TTC549 (cell line): ENCODE data around the gene RASGRF1.

Source experiments
- FAIRE-seq: peaks from 2 replicates; lab custom pipeline; 2012; peaks lifted over from hg19 to GRCh38; lab: Jason Lieb, UNC

Gene RASGRF1

DNA sequence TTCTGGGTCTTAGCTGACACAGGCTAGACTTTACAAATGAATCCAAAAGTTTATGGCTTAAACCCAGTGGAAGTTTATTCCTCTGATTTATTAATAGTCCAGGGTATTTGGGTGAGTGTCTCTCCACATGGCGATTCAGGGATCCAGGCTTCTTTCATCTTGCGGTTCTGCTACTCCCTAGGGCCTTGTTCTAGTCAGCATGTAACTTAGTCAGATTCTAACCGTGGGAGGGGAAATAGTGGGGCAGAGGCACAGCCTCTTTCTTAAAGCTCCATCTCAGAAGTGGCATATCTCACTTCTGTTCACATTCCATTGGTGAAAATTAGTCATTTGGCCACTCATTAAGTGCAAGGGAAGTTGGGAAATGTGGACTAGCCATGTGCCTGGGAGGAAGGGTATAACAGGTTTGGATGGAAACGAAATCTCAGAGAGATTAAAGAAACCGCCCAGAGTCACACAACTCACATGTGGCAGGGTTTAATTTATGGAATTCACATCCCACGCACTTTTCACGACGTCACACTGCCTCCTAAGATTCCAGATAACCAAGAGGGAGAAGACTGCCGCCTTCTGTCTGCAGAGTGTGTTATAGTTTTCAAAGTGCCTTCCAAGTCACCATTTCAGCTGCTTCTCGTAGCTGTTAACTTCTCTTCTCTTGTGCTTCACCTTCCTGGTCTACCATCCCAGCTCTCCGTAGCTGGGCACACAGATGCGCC is 11.4 kb upstream of the RASGRF1 start:
- no peak for FAIRE-seq

DNA sequence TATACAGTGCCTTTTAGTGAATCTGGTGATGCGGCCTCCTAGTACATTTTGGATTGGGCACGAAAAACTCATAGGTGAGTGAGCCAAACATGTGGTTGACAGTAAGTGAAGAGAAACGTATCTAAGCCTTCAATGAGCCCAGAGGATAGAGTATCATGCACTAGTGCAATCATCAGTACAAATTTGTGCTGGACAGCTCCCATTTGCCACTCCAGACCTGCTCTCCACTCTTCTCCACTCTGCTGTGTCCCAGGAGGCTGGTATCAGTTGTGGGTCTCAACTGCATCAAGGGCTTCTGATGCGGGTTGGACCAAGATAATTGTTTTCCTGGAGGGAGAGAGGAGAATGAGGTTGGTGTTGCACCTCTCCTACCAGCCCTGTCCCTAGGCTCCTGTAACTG is 9.1 kb upstream of the RASGRF1 start:
- FAIRE-seq: no peak

DNA sequence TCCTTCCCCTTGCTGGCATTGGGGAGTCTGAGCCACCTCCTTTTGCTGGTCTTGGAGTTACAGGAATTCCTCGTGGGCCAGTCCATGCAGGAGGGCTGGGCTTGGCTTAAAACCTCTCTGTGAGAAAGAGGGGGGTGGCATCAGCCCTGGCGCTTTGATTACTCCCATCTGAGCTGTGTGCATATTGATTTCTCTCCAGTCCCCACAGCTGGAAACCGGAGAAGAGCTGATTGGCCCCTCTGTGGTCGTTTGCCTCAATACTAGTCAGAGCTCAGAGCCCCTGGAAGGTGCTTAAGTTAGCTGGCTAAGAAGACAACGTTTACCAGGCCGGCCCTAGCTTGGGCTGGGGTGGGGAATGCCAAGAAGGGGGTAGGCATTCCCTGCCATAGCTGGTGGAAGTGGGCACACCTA is 4.0 kb upstream of the RASGRF1 start:
- no peak for FAIRE-seq

DNA sequence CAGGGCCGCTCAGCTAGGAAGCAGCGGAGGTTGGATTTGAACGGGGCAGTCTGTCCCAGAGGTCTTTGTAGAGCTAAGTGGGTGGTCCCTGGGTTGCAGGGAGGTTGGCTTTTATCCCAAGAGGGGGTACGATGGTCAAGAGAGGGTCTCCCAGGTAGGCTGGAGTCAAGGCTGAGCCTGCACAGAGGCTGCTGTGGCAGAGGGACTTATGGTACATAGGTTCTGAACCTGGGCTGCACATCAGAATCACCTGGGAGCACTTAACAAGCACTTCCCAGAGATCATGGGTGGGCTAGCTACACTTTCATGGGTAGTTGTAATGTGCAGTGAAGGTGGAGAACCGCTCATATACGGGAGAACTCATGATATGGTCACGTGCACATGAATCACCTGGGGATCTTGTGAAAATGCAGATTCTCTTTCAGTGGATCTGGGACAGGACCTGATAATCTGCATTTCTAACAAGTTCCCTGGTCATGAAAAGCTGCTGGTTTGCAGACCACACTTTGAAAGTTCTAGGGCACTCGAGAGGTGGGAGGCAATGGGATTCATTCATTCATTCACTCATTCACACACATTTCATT is 2.9 kb upstream of the RASGRF1 start:
- FAIRE-seq: no peak

DNA sequence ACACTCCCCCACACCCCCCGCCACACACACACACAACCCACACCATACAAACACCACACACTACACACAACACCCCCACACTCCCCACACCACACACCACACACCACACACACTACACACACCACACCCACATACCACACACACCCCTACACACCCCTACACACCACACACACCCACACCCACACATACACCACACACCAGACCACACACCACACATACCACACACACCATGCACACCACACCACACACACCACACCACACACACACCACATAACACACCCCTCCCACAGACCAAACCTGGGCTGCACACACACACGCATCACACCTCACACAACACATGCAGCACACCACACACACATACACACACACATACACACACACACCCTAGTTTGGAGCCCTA is 1.8 kb upstream of the RASGRF1 start:
- no peak for FAIRE-seq

DNA sequence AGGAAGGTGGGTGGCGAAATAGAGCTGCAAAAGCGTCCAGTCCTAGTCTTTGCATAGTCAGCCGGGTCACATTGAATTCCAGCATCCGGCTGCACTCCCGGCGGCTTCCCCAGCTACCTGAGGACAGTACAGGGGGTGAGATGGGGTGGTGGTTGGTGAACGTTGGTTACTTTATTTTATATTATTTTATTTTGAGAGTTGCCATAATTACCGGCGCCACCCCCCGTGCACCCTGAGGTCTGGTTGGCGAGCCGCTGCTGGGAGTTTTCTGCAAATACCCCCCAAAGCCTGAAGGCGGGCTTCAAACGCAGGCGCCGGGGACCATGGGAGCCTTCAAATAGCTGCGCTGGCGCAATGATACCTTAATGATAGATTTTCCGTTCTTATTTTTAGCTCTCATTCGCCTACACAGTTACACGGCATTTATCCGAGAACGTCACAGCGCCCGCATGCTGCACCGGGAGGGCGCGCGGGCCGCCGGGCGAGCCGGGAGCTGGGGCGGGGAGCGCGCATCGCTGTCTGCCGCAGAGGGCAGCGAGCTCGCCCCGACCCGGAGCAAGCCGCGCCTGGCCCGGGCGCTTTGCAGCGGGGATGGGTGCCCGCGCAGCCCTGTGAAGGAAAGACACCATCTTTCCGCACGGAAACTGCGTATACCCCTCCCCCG is 756 bp upstream of the RASGRF1 start:
- FAIRE-seq: no peak

DNA sequence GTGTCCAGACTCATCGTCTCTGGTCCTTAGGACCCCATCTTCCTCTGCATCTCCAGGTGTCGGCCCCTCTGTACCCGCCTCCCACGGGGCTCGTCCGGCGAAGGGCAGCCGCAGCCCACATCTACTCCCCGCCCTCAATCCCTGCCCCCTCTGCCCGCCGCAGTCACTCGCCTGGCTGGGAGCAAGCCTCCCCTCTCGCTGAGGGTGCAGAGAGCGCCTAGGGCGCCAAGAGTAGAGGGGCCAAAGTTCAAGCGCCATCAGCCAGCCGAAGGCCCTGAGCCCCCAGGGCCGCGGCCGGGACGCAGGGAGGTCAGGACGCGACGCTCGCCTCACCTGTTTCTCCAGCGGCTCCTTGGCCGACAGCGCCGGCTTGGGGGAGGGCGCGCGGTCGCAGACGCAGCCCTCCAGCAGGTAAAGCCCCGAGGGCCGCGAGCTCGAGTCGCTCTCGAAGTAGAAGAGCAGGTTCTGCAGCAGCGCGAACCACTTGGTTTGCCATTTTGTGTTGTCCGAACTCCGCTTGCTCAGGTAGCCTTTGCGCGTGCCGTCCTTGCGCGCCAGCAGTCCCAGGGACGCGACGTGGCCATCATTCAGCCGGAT is 592 bp downstream of the RASGRF1 start:
- no peak for FAIRE-seq

DNA sequence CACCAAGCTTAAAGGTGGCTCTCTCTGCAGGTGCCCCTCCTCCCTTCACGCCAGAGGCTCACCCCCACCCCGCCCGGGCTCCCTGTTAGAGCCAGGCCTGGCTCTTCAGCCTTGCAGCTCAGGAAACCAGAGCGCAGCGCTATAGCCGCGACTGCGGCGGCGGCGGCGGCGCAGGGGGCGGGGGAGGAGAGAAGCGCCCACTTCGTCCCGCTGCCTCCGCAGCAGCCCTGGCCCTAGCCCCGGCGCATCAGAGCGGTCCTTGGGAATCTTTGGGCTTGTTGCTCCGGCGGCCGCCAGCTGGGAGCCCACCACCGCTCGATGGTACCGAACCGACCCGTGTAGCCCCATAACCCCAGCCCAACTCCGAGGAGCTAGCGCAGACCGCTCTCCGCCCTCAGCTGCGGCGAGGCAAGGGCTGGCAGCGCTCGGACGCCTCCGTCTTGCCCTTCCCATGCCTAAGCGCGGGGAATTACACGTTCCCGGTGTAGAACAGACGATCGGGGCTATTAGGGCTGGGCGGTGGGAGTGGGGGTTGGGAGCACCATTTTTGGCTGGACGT is 1.2 kb downstream of the RASGRF1 start:
- no peak for FAIRE-seq

DNA sequence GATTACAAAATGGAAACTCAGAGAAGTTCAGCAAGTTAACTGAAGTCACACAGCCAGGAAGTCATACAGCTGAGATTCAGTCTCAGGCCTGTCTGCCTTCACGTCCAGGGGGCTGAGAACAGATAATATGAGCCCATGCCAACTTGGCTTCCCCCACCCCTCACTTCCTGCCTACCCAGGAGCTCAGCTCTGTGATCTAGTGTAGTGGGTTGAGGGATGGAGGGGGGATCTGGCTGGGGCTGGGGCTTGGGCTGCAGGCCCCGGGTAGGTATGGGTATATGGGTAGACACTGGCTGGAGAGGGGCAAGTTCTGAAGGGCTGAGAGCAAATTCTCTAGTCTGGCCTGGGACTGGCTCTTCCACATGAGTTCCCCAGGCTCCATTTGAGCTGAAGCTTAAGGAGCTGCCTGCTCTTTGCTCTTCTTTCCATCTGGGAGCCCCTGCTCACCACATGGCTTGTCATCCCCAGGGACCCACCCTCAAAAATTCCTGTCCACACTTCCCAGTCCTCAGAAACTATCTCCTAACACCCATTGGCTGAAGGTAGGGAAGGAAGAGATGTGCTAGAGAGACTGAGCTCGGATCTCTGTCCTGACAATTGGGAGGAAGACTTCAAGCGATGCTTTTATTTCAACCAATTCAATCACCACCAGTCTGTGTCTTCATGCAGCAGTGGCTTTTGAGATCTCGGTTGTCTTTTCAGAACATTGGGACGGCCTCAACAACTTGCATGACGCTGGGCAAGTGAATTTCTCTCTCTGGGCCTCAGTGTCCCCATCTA is 2.0 kb downstream of the RASGRF1 start:
- FAIRE-seq: no peak

DNA sequence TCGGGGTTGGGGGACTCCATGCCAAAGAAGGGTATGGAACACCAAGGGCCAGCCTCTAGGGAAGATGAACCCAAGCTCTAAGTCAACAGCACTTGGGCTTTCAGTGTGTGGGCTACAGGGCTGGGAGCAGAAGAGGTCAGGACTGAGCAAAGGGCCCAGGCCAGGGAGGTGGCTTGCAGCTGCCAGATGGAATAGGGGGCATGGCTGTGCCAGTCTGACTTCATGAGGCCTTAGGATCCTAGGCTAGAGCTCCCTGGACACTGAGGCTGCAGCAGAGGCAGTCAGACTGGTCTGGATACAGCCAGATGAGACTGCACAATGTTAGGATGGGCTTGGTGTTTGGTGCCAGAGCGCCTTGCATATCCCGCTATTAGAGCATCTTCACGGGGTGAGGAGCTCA is 3.8 kb downstream of the RASGRF1 start:
- FAIRE-seq: no peak

DNA sequence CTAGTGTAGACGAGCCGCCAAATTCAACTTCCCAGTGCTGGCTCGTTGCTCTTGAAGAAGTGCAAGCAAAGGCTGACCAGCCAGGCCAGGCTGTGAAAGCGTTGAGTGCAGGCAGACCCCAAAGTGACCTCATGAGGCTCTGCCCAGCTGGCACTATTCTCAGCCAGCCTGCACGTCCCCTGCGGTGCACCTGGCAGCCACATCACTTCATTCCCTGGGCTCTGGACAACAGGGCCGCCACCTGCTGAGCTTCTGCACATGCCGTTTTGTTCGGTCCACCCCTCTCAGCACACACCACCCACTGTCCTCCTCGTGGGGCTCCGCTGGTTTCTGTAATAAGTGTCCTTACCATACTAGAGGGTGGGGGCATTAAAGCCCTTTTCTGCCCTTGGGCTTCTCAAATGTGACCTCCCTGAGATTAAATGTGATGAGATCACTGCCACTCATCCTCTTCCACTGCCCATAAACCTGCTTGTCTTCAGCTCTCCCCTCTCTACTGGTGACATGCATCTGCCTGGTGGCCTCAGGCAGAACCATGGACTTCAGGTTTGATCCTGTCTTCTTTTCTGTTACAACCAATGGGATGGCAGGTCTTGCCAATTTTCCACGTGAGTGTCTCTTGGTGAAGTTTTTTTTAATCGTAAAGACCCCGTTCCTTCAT is 6.1 kb downstream of the RASGRF1 start:
- no peak for FAIRE-seq

DNA sequence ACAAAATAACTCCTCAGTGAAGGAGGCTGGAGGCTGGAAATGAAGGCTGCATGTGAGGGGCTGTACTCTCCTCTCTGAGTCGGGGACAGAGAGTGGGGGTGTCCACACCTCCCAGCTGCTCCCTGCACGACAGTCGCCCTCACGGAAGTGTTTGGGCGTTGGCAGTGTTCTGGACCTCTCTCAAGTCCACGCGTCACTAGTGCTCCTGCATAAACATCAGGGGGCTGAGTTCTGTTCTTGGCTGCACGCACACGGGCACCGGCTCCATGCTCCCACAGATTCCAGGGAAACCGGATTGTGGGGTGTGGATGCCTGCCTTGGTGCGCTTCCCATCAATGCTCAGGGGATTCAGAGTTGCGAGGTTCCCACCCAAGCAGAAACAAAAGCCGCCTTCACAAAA is 7.4 kb downstream of the RASGRF1 start:
- no peak for FAIRE-seq

DNA sequence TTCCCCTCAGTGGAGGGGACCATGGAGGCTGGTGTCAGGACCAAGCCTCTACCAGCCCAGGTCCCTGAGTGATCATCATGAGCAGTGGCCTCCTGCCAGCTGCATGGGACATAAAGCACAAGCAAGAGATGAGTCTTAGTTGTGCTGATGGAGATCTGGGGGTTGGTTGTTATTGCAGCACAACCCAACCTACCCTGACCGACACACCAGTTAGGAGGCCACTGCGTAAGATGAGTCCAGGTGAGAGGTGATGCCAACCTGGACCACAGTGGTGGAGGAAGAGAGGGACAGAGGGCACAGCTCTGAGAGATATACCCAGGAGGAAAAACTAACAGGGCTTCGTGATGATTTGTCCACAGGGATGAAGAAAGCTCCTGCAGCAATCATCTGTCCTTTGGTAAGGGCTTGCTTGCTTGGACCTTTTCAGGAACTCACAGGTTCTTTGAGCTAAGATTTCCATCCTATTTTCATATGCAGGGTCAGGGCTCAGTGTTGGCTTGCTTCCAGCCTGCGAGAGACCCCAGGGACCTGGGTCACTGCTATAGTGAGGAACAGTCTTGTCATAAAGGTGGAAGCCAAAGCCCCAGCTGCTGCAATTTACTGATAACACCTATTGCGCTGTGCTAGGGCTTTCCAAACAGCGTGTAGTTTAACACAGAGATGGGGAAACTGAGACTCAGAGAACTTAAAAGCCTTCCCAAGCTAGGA is 8.1 kb downstream of the RASGRF1 start:
- no peak for FAIRE-seq

DNA sequence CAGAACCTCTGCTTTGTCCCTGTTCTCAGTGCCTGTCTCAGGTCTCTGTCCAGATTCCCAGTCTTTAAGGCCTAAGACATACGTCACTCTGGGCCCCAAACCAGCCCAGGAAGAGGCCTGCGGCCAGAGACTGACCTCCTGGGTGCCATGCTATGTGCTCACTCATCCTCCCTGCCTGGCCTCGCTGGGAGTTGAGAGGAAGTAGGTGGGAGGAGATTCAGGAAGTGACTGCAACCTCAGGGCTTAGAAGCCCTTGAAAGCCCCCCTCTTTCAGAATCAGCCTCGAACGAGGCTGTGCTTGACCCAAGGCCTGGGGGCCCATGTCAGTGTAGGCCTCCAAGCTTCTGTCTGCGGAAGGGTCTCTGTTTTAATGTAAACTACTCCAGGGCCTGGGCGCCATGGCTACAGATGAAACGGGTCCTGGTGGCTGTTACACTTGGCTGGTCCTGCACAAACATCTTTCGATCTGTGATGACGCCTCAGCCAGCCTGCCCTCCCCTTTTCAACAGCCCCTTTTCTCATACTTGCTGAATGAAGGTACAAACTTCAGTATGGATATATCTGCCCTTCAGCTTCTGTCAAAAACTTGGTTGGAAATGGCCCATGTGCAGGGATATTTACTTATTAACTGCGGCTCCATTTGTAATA is 11.7 kb downstream of the RASGRF1 start:
- FAIRE-seq: no peak

DNA sequence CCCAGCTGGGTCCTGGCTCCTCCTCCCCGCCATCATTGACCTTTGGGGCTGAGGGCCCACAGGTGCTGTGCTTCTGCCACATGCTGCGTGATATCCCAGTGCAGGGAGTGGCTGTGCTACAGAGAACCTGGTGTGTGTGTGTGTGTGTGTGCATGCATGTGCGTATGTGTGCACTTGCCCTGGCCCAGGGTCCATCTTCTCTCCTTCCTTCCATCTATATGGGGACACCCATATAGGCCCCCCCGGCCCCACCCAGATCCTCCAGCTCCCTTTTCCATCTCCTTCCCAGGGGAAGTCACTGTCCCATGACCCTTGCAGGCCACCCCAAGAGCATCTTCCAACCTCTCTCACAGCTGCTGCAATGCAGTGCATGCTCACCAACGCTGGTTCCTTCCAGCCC is 12.6 kb downstream of the RASGRF1 start:
- FAIRE-seq: no peak

DNA sequence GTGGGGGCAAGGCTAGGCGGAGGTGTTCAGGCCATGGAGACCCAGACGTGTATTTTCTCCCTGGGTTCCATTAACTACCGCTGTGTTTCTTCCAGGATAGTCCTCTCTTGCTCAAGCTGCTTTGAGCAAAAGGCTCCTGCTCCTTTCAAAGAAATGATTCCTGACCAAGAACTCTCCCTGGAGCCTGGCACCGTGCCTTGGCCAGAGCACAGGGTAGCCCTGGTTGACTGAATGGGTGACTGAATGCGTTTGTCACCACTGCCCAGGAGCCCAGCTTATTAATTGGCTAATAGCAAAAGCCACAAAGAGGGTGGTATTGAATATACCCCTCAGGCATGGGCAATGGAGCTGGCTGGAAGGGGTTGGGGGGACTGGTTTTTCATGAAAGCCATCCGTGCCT is 13.9 kb downstream of the RASGRF1 start:
- FAIRE-seq: no peak

DNA sequence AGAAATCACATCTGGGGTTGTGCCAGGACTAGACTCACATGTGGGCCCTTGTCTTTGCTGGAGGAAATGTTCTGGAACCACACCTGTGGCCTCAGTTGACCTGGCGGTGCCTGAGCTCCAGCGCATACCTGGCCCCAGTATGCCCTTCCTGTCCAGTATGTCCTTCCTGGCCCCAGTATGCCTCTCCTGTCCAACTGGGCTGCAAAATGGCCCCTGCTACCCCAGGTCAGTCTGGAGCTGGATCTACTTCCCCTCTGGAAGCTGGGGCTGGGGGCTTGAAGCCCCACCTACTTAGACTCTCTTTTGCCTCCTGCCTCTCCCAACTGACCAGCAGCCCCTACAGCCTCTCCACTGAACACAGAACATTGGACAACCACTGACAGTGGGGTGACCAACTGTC is 15.3 kb downstream of the RASGRF1 start:
- FAIRE-seq: no peak

DNA sequence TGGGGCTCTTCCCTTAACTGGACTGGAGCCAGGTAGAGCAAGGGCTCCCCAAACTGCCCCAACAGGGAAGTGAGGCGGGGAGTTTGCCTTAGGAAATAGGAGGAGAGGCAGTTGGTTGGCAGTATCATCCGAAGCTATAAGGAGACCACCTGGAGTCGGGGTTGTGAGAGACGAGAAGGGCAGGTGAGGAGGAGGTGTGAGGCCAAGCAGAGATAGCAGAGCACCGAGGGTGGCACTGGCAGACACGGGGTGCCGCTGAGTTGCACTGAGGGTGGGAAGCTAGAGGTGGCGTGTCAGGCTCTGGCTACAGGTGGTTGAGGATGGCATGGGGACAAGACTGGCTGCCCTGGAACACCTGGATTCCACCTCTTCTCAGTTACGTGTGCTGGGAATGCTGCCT is 17.2 kb downstream of the RASGRF1 start:
- FAIRE-seq: no peak

DNA sequence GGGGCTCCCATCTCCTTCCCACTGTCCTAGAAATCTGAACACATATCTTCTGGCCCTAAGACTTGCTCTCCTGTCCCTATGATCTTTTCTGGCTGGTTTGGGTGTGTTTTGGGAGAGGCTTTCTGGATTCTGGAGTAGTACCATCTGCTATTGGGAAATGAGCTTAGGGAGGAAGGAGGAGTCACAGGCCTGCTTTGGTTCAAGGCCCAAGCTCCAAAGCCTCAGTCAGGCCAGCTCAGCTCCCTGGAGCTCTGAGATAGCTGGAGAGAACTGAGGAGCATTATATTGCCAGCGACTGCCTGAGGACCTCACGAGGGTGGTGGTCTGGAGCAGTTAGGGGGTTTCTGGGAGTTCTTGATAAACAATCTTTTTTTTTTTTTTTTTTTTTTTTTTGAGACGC is 18.7 kb downstream of the RASGRF1 start:
- FAIRE-seq: no peak

DNA sequence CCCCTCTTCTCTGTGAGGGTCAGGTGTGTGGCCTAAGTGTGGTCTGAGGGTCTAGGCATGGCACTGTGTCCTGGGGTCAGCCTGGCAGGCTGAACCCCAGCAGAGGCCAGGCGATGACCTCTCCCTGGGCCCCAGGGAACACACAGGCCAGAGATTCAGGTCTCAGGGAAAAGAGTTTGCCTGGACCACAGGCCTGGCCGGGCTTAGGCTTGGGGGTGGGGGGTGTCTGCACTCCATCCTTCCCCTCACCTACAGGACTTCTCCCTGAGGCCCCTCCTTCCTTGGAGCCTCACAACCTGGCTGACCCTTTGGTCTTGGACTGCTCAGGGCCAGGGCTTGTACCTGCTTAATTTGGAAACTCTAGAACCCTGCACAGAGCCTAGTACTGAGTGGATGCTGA is 21.8 kb downstream of the RASGRF1 start:
- no peak for FAIRE-seq

DNA sequence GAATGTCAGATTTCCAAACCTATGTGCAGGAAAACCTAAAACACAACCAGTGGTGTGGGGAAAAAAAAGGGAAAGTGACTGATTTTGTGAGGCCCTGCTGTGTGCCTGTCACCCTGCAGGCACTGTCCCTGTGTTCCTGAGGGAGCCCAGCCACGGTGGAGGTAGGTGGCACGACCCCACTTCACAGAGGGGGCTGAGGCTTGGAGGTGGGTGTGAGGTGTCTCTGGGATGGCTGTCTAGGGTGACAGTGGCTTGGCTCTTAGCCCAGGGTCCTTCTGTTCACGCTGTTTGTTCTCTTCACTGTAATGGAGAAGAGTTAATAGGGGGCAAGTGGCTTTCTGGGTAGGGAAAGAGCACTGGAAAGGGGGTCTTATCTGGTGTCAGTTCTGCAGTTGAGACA is 22.6 kb downstream of the RASGRF1 start:
- FAIRE-seq: no peak
